ENCODE measurements around the gene SORL1. TPM values are rescaled to one million over a fixed set of nuclear protein-coding genes. Genes with fewer than 3 reads are reported as not detected.
A peak's percentile ranks its signal among the peaks of the same experiment; 100 is the strongest.

The SORL1 gene
- total RNA-seq, 1 donor from 2014 or later = 11.1 TPM

DNA sequence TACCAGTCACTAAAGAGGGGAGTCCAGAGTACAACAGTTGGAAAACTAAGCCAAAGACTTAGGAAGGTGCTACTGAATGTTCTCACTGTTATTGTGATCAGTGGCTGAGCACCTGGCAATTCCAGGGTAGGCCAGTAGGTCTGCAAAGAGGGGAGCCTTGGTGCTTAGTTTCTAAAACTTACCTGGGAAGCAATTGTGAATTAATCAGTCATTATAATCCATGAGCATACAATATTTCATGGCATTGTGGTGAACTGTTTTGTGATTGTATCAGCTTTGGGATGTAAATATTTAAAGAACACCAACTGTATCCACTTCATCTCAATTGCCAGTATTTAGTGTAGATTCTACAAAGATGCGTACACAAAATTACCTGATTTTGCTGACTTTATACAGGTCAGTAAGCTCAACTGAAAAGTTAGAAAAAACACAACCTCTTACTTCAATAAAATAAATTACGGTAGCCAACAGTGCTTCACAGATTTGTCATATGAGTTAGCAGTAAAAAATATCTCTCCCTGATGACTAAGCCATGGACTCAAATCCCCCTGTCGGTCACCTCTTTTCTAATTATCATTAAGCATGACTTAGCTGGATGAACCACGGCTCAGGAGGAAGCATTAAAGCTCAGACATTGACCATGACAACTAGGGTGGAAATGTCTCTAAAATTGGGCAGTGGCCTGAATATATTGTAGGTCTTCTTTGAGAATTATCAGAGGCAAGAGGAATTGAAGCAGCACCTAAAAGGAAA is 30.8 kb upstream of the SORL1 start:
- Mint-ChIP-seq H3K4me3 (ENCODE audit: unreplicated experiment) (no peak overlapping the region), H3K4me1 (ENCODE audit: low read depth, unreplicated experiment) (no peaks in the 10 kb centered on the region), H3K27me3 (ENCODE audit: unreplicated experiment) (peaks cover 3% of the 10 kb centered on the region), H3K9me3 (ENCODE audit: unreplicated experiment) (peaks cover 3% of the 10 kb centered on the region), H3K27ac (ENCODE audit: unreplicated experiment) (no peak overlapping the region), H3K36me3 (ENCODE audit: unreplicated experiment) (peaks cover 6% of the 10 kb centered on the region)
- no peak for DNase-seq
- TF ChIP-seq, protein P1, sequence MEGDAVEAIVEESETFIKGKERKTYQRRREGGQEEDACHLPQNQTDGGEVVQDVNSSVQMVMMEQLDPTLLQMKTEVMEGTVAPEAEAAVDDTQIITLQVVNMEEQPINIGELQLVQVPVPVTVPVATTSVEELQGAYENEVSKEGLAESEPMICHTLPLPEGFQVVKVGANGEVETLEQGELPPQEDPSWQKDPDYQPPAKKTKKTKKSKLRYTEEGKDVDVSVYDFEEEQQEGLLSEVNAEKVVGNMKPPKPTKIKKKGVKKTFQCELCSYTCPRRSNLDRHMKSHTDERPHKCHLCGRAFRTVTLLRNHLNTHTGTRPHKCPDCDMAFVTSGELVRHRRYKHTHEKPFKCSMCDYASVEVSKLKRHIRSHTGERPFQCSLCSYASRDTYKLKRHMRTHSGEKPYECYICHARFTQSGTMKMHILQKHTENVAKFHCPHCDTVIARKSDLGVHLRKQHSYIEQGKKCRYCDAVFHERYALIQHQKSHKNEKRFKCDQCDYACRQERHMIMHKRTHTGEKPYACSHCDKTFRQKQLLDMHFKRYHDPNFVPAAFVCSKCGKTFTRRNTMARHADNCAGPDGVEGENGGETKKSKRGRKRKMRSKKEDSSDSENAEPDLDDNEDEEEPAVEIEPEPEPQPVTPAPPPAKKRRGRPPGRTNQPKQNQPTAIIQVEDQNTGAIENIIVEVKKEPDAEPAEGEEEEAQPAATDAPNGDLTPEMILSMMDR (IDR thresholded peaks at IDR 0.05; ENCODE audit: partially characterized antibody, unreplicated experiment) = no peak

DNA sequence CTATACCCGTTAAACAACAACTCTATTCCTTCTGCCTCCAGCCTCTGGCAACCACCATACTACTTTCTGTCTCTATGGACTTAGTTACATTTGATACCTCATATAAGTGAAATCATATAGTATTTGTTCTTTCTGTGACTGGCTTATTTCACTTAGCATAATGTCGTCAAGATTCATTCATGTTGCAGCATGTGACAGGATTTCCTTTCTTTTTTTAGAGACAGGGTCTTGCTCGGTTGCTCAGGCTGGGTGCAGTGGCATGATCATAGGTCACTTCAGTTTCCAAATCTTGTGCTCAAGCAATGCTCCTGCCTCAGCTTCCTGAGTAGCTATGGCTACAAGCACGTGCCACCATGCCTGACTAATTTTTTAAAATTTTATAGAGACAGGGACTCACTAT is 29.4 kb upstream of the SORL1 start:
- Mint-ChIP-seq H3K36me3 (ENCODE audit: unreplicated experiment) (peaks cover 6% of the 10 kb centered on the region), H3K4me3 (ENCODE audit: unreplicated experiment) (no peak overlapping the region), H3K27ac (ENCODE audit: unreplicated experiment) (no peak overlapping the region), H3K4me1 (ENCODE audit: low read depth, unreplicated experiment) (no peaks in the 10 kb centered on the region), H3K27me3 (ENCODE audit: unreplicated experiment) (peaks cover 3% of the 10 kb centered on the region), H3K9me3 (ENCODE audit: unreplicated experiment) (peaks cover 3% of the 10 kb centered on the region)
- no peak for DNase-seq
- TF ChIP-seq, protein P1 (IDR thresholded peaks at IDR 0.05; ENCODE audit: partially characterized antibody, unreplicated experiment) = no peak

DNA sequence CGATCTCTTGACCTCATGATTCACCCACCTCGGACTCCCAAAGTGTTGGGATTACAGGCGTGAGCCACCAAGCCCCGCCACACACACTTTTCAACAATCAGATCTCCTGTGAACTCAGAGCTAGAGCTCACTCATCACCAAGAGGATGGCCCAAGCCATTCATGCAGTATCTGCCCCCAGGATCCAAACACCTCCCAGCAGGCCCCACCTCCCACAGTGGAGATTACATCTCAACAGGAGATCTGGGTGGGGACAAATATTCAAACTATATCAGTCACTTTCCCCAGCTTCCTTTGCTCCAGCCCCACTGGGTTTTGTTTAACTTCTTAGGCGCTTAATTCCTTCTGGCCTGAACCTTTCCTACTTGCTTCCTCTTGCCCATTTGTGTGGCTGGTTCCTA is 26.3 kb upstream of the SORL1 start:
- H3K4me1 Mint-ChIP-seq (ENCODE audit: low read depth, unreplicated experiment) = no peaks in the 10 kb centered on the region
- peaks cover 3% of the 10 kb centered on the region for H3K27me3 Mint-ChIP-seq (ENCODE audit: unreplicated experiment)
- peaks cover 1% of the 10 kb centered on the region for H3K9me3 Mint-ChIP-seq (ENCODE audit: unreplicated experiment)
- H3K27ac Mint-ChIP-seq (ENCODE audit: unreplicated experiment) = no peak overlapping the region
- DNase-seq = no peak
- peaks cover 6% of the 10 kb centered on the region for H3K36me3 Mint-ChIP-seq (ENCODE audit: unreplicated experiment)
- H3K4me3 Mint-ChIP-seq (ENCODE audit: unreplicated experiment) = no peak overlapping the region
- TF ChIP-seq, protein P1 (IDR thresholded peaks at IDR 0.05; ENCODE audit: partially characterized antibody, unreplicated experiment) = no peak

DNA sequence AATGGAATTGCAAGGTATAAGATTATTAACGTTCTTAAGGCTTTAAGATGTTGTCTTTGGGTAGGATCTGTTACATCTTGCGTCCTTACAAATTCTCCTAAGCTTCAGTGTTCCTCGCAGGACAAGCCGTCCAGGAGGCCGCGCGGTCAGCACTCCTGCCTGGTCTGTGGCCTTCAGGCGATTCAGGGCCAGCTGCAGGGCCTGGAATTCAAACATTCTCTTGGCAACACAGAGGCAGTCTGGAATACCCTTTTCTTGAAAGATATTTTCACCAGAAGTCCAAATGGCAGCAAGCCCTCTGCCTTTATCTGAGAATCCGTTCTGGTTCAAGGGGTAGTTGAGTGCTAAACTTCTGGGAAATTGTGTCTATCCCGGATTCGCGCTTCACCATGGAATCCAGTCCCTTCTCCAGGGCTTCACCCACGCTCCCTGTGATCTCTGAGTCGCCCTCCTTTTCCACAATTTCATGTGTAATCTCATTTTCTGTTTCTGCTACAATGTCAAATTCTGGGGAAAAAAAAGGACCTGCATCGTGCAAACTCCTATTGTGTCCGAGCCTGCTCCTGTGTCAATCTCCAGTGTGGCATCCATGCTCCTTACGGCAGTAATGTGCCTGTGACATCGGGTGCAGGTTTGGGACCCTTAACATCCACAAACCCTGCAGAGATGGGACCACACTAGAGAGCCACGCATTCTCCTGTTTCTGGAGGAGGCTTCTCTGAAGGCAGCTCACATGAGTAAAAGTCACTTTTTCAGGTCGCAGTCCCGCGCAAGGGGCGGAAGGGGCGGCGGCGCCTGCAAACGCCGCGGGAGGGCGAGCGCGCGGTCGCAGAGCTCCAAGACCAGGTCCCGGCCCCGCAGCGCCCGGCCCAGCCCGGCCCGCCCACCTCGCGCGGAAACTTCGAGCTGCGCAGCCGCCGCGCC is 25.4 kb upstream of the SORL1 start:
- H3K36me3 Mint-ChIP-seq (ENCODE audit: unreplicated experiment) = peaks cover 6% of the 10 kb centered on the region
- H3K27ac Mint-ChIP-seq (ENCODE audit: unreplicated experiment) = no peak overlapping the region
- H3K4me3 Mint-ChIP-seq (ENCODE audit: unreplicated experiment) = peak overlapping the region; percentile 69
- H3K4me1 Mint-ChIP-seq (ENCODE audit: low read depth, unreplicated experiment) = no peaks in the 10 kb centered on the region
- DNase-seq = peak; percentile 62
- peaks cover 1% of the 10 kb centered on the region for H3K9me3 Mint-ChIP-seq (ENCODE audit: unreplicated experiment)
- peaks cover 3% of the 10 kb centered on the region for H3K27me3 Mint-ChIP-seq (ENCODE audit: unreplicated experiment)
- TF ChIP-seq, protein P1 (IDR thresholded peaks at IDR 0.05; ENCODE audit: partially characterized antibody, unreplicated experiment) = no peak

DNA sequence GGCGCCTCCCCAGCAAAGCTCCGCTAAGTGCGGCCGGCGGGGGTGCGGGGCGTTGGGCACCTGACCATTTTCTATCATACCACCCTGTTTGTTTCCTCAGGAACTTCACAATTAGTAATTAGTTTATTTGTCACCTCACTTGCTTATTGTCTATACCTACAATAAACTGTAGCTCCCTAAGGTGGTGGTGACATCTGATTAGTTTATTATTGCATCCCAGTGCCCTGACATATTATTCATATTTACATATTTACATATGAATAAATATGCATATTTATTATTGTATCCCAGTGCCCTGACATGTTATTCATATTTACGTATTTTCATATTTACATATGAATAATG is 24.7 kb upstream of the SORL1 start:
- no peak overlapping the region for H3K27ac Mint-ChIP-seq (ENCODE audit: unreplicated experiment)

More for the DNA sequence above, 24.7 kb upstream of the SORL1 start:
- no peak for DNase-seq
- Mint-ChIP-seq H3K9me3 (ENCODE audit: unreplicated experiment) (peaks cover 1% of the 10 kb centered on the region), H3K36me3 (ENCODE audit: unreplicated experiment) (peaks cover 6% of the 10 kb centered on the region), H3K4me1 (ENCODE audit: low read depth, unreplicated experiment) (no peaks in the 10 kb centered on the region), H3K4me3 (ENCODE audit: unreplicated experiment) (no peak overlapping the region), H3K27me3 (ENCODE audit: unreplicated experiment) (peaks cover 3% of the 10 kb centered on the region)
- TF ChIP-seq, protein P1 (IDR thresholded peaks at IDR 0.05; ENCODE audit: partially characterized antibody, unreplicated experiment) = no peak

Data from glutamatergic neuron (in vitro differentiated cells).